GM13976 (cell line): Measurements from ENCODE around the gene DNAH8.

Experiments used
- DNase-seq: peaks from one replicate; pipeline ENCODE4 v3.0.0; 2012; ENCODE audit warnings: low spot score
- CTCF ChIP-seq: IDR thresholded peaks from 2 replicates; pipeline ENCODE4 v1.5.1; 2012; ENCODE audit warnings: borderline replicate concordance, mild to moderate bottlenecking; ENCODE audit not compliant: insufficient read depth; ENCODE audit errors: extremely low read depth, missing control alignments, control extremely low read depth
- in situ Hi-C: fragments of 300-500 bp; cut with MboI; formaldehyde crosslinking; loops from one replicate; pipeline ENCODE4 v1.12.0; 2022; ENCODE audit warnings: low sequenced_read_pairs, mixed read lengths, inconsistent platforms; ENCODE audit not compliant: unreplicated experiment

The DNAH8 gene

GRCh38 chr6:39063526-39063925, 348.4 kb downstream of the DNAH8 start:
- no peak for TF ChIP-seq CTCF
- in situ Hi-C loops, result no loop called here
- DNase-seq, result no peak

- no peak for DNase-seq
- in situ Hi-C loops, result no loop called here
- no peak for TF ChIP-seq CTCF
Measured at GRCh38 chr6:39065561-39065960, 350.4 kb downstream of the DNAH8 start.

GRCh38 chr6:39068391-39068790, 353.3 kb downstream of the DNAH8 start:
- TF ChIP-seq CTCF, result no peak
- in situ Hi-C loops, result no loop called here
- DNase-seq, result no peak

GRCh38 chr6:39072830-39073229, 357.7 kb downstream of the DNAH8 start:
- no peak for DNase-seq
- no peak for TF ChIP-seq CTCF
- in situ Hi-C loops, result no loop called here

- in situ Hi-C loops, result no loop called here
Measured at GRCh38 chr6:39073471-39074355, 358.6 kb downstream of the DNAH8 start.

GRCh38 chr6:39074486-39074885, 359.4 kb downstream of the DNAH8 start:
- TF ChIP-seq CTCF, result no peak
- in situ Hi-C loops, result no loop called here
- no peak for DNase-seq

More at GRCh38 chr6:39073471-39074355, 358.6 kb downstream of the DNAH8 start:
- no peak for DNase-seq
- TF ChIP-seq CTCF, result no peak
